ENCODE measurements around the gene UPK3A. TPM values are rescaled to one million over a fixed set of nuclear protein-coding genes. Genes with fewer than 3 reads are reported as not detected.
"Not testable (repeated sequence)": the region's sequence is repeated elsewhere in the genome, so short reads cannot be mapped to it uniquely, and the experiment has no call there.

The UPK3A gene
- total RNA-seq, 6 experiments from 2014 or later = not detected

DNA sequence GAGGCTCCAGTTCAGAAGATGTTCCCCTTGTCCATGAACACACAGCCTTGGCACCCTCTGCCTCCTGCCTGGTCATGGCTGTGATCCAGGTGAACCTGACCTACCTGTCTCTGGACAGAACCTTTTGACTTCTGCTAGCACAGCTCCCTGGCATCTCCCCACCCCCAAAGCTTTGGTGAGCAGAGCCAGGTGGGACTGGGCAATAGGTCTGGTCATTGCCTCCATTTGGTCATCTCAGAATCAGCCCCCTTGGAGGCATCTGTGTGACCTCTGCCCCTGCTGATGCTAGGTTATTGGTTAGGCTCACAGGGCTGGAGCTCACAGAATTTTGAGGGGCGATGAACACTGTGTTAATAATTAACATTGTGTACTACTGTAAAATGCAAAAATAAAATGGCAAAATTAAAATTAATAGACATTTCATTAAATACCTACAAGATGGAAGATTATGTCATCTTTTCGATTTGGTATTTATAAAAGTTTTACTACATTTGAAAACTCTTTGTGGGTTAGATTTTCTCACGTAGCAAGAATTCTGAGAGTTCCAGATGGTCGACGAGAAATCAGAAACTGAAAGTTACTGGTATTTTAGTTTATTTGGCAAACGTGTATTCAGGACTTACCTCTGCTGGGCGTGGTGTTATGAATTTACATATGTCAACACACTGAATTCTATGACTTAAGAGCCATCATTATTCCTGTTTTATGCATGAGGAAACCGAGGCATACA lies 35.8 kb upstream of the UPK3A start:
- H3K4me3 Mint-ChIP-seq = no peak overlapping the region
- no peaks in the 10 kb centered on the region for H3K36me3 Mint-ChIP-seq (ENCODE audit: low read depth)
- H3K27me3 Mint-ChIP-seq (ENCODE audit: insufficient read depth) = no peaks in the 10 kb centered on the region; the same call in 1 of the 2 replicates
- H3K4me1 Mint-ChIP-seq (ENCODE audit: low read depth) = peaks cover 20% of the 10 kb centered on the region
- no peak for DNase-seq
- H3K27ac Mint-ChIP-seq = no peak overlapping the region
- H3K9me3 Mint-ChIP-seq = no peaks in the 10 kb centered on the region
- TF ChIP-seq, protein P1, sequence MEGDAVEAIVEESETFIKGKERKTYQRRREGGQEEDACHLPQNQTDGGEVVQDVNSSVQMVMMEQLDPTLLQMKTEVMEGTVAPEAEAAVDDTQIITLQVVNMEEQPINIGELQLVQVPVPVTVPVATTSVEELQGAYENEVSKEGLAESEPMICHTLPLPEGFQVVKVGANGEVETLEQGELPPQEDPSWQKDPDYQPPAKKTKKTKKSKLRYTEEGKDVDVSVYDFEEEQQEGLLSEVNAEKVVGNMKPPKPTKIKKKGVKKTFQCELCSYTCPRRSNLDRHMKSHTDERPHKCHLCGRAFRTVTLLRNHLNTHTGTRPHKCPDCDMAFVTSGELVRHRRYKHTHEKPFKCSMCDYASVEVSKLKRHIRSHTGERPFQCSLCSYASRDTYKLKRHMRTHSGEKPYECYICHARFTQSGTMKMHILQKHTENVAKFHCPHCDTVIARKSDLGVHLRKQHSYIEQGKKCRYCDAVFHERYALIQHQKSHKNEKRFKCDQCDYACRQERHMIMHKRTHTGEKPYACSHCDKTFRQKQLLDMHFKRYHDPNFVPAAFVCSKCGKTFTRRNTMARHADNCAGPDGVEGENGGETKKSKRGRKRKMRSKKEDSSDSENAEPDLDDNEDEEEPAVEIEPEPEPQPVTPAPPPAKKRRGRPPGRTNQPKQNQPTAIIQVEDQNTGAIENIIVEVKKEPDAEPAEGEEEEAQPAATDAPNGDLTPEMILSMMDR (IDR thresholded peaks at IDR 0.05) = no peak

DNA sequence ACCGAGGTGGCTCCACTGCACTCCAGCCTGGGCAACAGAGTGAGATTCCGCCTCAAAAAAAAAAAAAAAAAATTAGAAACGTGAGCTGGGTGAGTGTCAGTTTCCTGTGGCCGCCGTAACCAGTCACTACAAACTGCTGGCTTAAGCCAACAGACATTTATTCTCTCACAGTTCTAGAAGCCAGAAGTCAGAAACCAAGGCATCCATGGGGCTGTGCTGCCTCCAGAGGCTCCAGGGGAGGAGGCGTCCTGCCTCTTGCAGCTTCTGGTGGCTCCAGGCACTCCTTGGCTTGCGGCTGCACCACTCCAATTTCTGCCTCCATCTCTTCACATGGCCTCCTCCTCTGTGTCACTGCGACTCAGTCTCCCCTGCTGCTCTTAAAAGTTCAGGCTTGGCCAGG lies 32.9 kb upstream of the UPK3A start:
- DNase-seq = no peak
- Mint-ChIP-seq H3K36me3 (ENCODE audit: low read depth) (no peaks in the 10 kb centered on the region), H3K4me1 (ENCODE audit: low read depth) (peaks cover 10% of the 10 kb centered on the region), H3K4me3 (no peak overlapping the region), H3K27me3 (ENCODE audit: insufficient read depth) (no peaks in the 10 kb centered on the region; the same call in 1 of the 2 replicates), H3K9me3 (no peaks in the 10 kb centered on the region), H3K27ac (no peak overlapping the region)
- TF ChIP-seq, protein P1 (IDR thresholded peaks at IDR 0.05) = no peak

DNA sequence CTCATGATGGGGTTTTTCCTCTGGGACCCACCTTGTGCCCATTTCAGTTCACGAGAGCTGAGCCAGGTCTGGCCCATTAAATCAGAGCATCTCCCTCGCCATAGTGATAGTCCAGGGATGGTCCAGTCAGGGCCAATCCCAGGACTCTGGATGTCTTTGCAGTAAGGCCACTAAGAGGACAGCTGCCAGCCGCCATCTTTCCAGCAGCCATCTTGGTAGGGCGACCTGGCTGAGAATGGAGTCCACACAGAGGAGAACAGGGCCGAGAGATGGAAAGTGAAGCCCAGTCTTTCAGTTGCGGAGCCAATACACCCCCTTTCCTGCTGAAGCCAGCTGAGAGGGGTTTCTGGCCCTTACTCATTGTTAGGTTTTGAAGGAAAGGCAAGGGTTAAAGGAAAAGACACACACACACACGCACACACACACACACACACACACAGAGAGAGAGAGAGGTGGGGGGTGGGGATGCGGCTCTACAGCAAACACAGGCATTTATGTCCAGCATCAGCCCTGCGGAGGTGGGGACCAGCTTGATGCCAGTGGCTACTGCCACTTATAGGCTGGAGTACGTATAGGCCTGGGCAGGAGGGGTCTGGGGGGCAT lies 31.6 kb upstream of the UPK3A start:
- TF ChIP-seq, protein P1 (IDR thresholded peaks at IDR 0.05) = no peak
- no peak for DNase-seq
- H3K4me3 Mint-ChIP-seq = no peak overlapping the region
- peaks cover 2% of the 10 kb centered on the region for H3K27me3 Mint-ChIP-seq (ENCODE audit: insufficient read depth)
- H3K9me3 Mint-ChIP-seq = peaks cover 2% of the 10 kb centered on the region; the same call in 1 of the 2 replicates
- H3K4me1 Mint-ChIP-seq (ENCODE audit: low read depth) = peaks cover 7% of the 10 kb centered on the region; the same call in 1 of the 2 replicates
- H3K27ac Mint-ChIP-seq = no peak overlapping the region
- H3K36me3 Mint-ChIP-seq (ENCODE audit: low read depth) = no peaks in the 10 kb centered on the region

DNA sequence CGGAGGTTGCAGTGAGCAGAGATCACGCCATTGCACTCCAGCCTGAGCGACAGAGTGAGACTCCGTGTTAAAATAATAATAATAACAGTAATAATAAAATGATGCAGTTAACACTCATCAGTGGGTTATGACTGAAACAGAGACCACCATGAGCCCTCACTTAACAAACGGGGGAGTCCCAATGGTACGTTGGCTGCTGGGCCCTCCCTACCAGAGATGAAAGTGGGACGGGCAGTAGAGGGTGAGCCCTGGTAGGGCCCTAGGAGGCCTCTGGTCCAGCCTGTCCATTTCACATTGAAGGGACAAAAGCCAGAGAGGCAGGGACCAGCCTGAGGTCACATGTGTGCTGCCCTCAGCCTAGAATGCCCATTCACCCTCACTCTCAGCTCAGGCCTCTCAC lies 30.4 kb upstream of the UPK3A start:
- peaks cover 7% of the 10 kb centered on the region; the same call in 1 of the 2 replicates for H3K4me1 Mint-ChIP-seq (ENCODE audit: low read depth)
- DNase-seq = no peak
- TF ChIP-seq, protein P1 (IDR thresholded peaks at IDR 0.05) = no peak
- H3K9me3 Mint-ChIP-seq = peaks cover 3% of the 10 kb centered on the region; the same call in 1 of the 2 replicates
- no peaks in the 10 kb centered on the region for H3K36me3 Mint-ChIP-seq (ENCODE audit: low read depth)
- no peak overlapping the region for H3K4me3 Mint-ChIP-seq
- H3K27ac Mint-ChIP-seq = no peak overlapping the region
- H3K27me3 Mint-ChIP-seq (ENCODE audit: insufficient read depth) = peaks cover 3% of the 10 kb centered on the region

DNA sequence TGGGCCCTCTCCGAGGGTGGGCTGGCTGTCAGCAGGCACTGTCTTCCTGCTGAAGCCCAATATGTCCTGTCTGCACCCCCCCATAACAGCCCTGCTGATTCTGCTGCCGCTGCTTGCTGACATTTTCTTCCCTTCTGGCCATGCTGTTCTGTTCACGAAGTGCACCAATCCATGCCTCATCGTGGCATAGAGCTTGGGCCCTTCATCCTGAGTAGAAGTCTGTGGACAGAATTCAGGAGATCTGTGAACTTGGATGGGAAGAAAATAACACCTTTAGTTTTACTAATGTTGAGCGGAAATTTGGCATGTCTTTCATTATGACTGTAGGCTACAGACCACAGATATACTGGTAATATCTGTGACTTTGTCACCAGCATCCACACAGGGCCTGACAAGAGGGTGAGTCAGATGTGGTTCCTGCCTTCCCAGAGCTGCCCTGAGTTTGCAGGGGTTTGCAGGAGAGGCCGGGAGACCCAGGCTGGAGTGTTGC lies 29.9 kb upstream of the UPK3A start:
- TF ChIP-seq, protein P1 (IDR thresholded peaks at IDR 0.05) = no peak
- DNase-seq = peak; percentile 38
- H3K36me3 Mint-ChIP-seq (ENCODE audit: low read depth) = no peaks in the 10 kb centered on the region
- H3K9me3 Mint-ChIP-seq = peaks cover 3% of the 10 kb centered on the region; the same call in 1 of the 2 replicates
- H3K4me3 Mint-ChIP-seq = no peak overlapping the region
- no peak overlapping the region for H3K27ac Mint-ChIP-seq
- peaks cover 7% of the 10 kb centered on the region; the same call in 1 of the 2 replicates for H3K4me1 Mint-ChIP-seq (ENCODE audit: low read depth)
- peaks cover 6% of the 10 kb centered on the region for H3K27me3 Mint-ChIP-seq (ENCODE audit: insufficient read depth)

DNA sequence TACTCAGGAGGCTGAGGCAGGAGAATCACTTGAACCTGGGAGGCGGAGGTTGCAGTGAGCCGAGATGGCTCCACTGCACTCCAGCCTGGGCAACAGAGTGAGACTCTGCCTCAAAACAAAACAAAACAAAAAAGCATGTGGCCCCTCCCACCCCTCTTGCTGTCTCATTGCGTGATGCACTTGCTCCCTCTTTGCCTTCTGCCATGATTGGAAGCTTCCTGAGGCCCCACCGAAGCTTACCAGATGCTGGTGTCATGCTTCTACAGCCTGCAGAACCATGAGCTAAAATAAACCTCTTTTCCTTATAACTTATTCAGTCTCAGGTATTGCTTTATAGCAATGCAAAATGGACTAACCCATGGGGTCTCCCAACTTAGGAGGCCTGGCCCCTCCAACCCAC lies 26.8 kb upstream of the UPK3A start:
- peaks cover 15% of the 10 kb centered on the region for H3K27me3 Mint-ChIP-seq (ENCODE audit: insufficient read depth)
- H3K36me3 Mint-ChIP-seq (ENCODE audit: low read depth); H3K4me1 Mint-ChIP-seq (ENCODE audit: low read depth); H3K4me3 Mint-ChIP-seq; H3K9me3 Mint-ChIP-seq; DNase-seq; H3K27ac Mint-ChIP-seq: not testable (repeated sequence)

Data from HFFc6 (cell line).